ENCODE measurements around the gene LRPAP1.

- TF ChIP-seq, protein P1, sequence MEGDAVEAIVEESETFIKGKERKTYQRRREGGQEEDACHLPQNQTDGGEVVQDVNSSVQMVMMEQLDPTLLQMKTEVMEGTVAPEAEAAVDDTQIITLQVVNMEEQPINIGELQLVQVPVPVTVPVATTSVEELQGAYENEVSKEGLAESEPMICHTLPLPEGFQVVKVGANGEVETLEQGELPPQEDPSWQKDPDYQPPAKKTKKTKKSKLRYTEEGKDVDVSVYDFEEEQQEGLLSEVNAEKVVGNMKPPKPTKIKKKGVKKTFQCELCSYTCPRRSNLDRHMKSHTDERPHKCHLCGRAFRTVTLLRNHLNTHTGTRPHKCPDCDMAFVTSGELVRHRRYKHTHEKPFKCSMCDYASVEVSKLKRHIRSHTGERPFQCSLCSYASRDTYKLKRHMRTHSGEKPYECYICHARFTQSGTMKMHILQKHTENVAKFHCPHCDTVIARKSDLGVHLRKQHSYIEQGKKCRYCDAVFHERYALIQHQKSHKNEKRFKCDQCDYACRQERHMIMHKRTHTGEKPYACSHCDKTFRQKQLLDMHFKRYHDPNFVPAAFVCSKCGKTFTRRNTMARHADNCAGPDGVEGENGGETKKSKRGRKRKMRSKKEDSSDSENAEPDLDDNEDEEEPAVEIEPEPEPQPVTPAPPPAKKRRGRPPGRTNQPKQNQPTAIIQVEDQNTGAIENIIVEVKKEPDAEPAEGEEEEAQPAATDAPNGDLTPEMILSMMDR (IDR thresholded peaks at IDR 0.05), result no peak
- TF ChIP-seq POLR2A (IDR thresholded peaks at IDR 0.05), result no peak
Measured at GRCh38 chr4:3520796-3521600, 11.2 kb downstream of the LRPAP1 start.

All from body of pancreas (tissue), 4 donors.